Measurements from ENCODE around the gene CACNA1G.

CACNA1G gene

GRCh38 chr17:50538549-50539410, 21.7 kb upstream of the CACNA1G start:
- Histone ChIP-seq H3K23ac (ENCODE audit: low read length) (no peak overlapping the region), H3K79me2 (ENCODE audit: control insufficient read depth, insufficient read depth, low read length) (no peaks in the 10 kb centered on the region), H2BK5ac (ENCODE audit: low read length) (no peak overlapping the region), H2BK120ac (ENCODE audit: low read depth, low read length) (no peak overlapping the region), H3K27me3 (ENCODE audit: insufficient read depth, low read length, poor library complexity) (no peaks in the 10 kb centered on the region), H3K4me2 (ENCODE audit: low read length) (no peak overlapping the region), H3K4me1 (ENCODE audit: control insufficient read depth, low read depth, low read length) (peaks cover 3% of the 10 kb centered on the region), H3K27ac (ENCODE audit: low read depth, low read length) (no peak overlapping the region), H3K4ac (ENCODE audit: low read depth, low read length) (no peak overlapping the region), H2BK15ac (replicated peaks; ENCODE audit: low read depth) (no peak overlapping the region), H2AK5ac (ENCODE audit: low read length) (no peak overlapping the region), H3K36me3 (ENCODE audit: control insufficient read depth, insufficient read depth, low read length) (no peaks in the 10 kb centered on the region), H3K56ac (ENCODE audit: low read length) (no peak overlapping the region), H3K79me1 (ENCODE audit: low read length) (no peaks in the 10 kb centered on the region), H3K4me3 (ENCODE audit: low read length) (no peak overlapping the region), H4K8ac (ENCODE audit: low read depth, low read length) (no peak overlapping the region), H3K18ac (ENCODE audit: low read length) (no peak overlapping the region), H4K5ac (ENCODE audit: low read length) (no peak overlapping the region), H3K9ac (ENCODE audit: low read length) (no peak overlapping the region)
- DNase-seq, result no peak
- no CpG with 5 or more reads among the region's 20 CpGs for WGBS (ENCODE audit: extremely low coverage, insufficient coverage, low lambda C conversion rate)

GRCh38 chr17:50539762-50540559, 20.6 kb upstream of the CACNA1G start:
- Histone ChIP-seq H2BK5ac (ENCODE audit: low read length) (no peak overlapping the region), H3K56ac (ENCODE audit: low read length) (no peak overlapping the region), H3K4me1 (ENCODE audit: control insufficient read depth, low read depth, low read length) (peaks cover 3% of the 10 kb centered on the region), H3K27ac (ENCODE audit: low read depth, low read length) (no peak overlapping the region), H3K79me1 (ENCODE audit: low read length) (no peaks in the 10 kb centered on the region), H3K79me2 (ENCODE audit: control insufficient read depth, insufficient read depth, low read length) (no peaks in the 10 kb centered on the region), H3K9ac (ENCODE audit: low read length) (no peak overlapping the region), H2BK15ac (replicated peaks; ENCODE audit: low read depth) (no peak overlapping the region), H3K4me2 (ENCODE audit: low read length) (no peak overlapping the region), H3K27me3 (ENCODE audit: insufficient read depth, low read length, poor library complexity) (no peaks in the 10 kb centered on the region), H3K36me3 (ENCODE audit: control insufficient read depth, insufficient read depth, low read length) (no peaks in the 10 kb centered on the region), H3K23ac (ENCODE audit: low read length) (no peak overlapping the region), H3K4ac (ENCODE audit: low read depth, low read length) (no peak overlapping the region), H3K4me3 (ENCODE audit: low read length) (no peak overlapping the region), H4K5ac (ENCODE audit: low read length) (no peak overlapping the region), H3K18ac (ENCODE audit: low read length) (no peak overlapping the region), H2BK120ac (ENCODE audit: low read depth, low read length) (no peak overlapping the region), H4K8ac (ENCODE audit: low read depth, low read length) (no peak overlapping the region), H2AK5ac (ENCODE audit: low read length) (no peak overlapping the region)
- no CpG with 5 or more reads among the region's 15 CpGs for WGBS (ENCODE audit: extremely low coverage, insufficient coverage, low lambda C conversion rate)
- DNase-seq, result no peak

GRCh38 chr17:50540560-50541401, 19.7 kb upstream of the CACNA1G start:
- Histone ChIP-seq H3K18ac (ENCODE audit: low read length) (no peak overlapping the region), H4K5ac (ENCODE audit: low read length) (no peak overlapping the region), H3K4ac (ENCODE audit: low read depth, low read length) (no peak overlapping the region), H3K27me3 (ENCODE audit: insufficient read depth, low read length, poor library complexity) (no peaks in the 10 kb centered on the region), H3K79me1 (ENCODE audit: low read length) (no peaks in the 10 kb centered on the region), H4K8ac (ENCODE audit: low read depth, low read length) (no peak overlapping the region), H3K27ac (ENCODE audit: low read depth, low read length) (no peak overlapping the region), H2BK15ac (replicated peaks; ENCODE audit: low read depth) (no peak overlapping the region), H3K9ac (ENCODE audit: low read length) (no peak overlapping the region), H3K56ac (ENCODE audit: low read length) (no peak overlapping the region), H3K36me3 (ENCODE audit: control insufficient read depth, insufficient read depth, low read length) (no peaks in the 10 kb centered on the region), H3K4me3 (ENCODE audit: low read length) (no peak overlapping the region), H3K79me2 (ENCODE audit: control insufficient read depth, insufficient read depth, low read length) (no peaks in the 10 kb centered on the region), H3K23ac (ENCODE audit: low read length) (no peak overlapping the region), H2BK5ac (ENCODE audit: low read length) (no peak overlapping the region), H3K4me1 (ENCODE audit: control insufficient read depth, low read depth, low read length) (peaks cover 3% of the 10 kb centered on the region), H2AK5ac (ENCODE audit: low read length) (no peak overlapping the region), H3K4me2 (ENCODE audit: low read length) (no peak overlapping the region), H2BK120ac (ENCODE audit: low read depth, low read length) (no peak overlapping the region)
- no CpG with 5 or more reads among the region's 11 CpGs for WGBS (ENCODE audit: extremely low coverage, insufficient coverage, low lambda C conversion rate)
- DNase-seq, result no peak

DNA sequence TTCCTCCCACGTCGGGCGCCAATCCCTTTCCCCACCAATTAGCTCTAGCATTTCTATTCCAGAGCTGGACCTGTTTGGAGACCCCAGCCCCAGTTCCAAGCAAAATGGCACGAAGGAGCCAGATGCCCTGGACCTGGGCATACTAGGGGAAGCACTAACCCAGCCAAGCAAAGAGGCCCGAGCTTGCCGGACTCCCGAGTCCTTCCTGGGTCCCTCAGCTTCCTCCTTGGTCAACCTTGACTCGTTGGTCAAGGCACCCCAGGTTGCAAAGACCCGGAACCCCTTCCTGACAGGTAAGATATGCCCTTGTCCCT, 19.2 kb upstream of the CACNA1G start:
- peak overlapping the region; percentile 72 for H3K4me2 ChIP-seq (ENCODE audit: low read length)
- no peak overlapping the region for H3K27ac ChIP-seq (ENCODE audit: low read depth, low read length)
- no peak overlapping the region for H4K8ac ChIP-seq (ENCODE audit: low read depth, low read length)

GRCh38 chr17:50541716-50542688, 18.5 kb upstream of the CACNA1G start:
- peak overlapping the region; percentile 90 for H3K56ac ChIP-seq (ENCODE audit: low read length)
- no CpG with 5 or more reads among the region's 82 CpGs for WGBS (ENCODE audit: extremely low coverage, insufficient coverage, low lambda C conversion rate)
- no peaks in the 10 kb centered on the region for H3K79me2 ChIP-seq (ENCODE audit: control insufficient read depth, insufficient read depth, low read length)
- peak overlapping the region; percentile 82 for H3K9ac ChIP-seq (ENCODE audit: low read length)
- no peak overlapping the region for H3K27ac ChIP-seq (ENCODE audit: low read depth, low read length)
- H3K4me1 ChIP-seq (ENCODE audit: control insufficient read depth, low read depth, low read length), result peaks cover 3% of the 10 kb centered on the region
- no peak overlapping the region for H3K4ac ChIP-seq (ENCODE audit: low read depth, low read length)
- H3K4me3 ChIP-seq (ENCODE audit: low read length), result peak overlapping the region; percentile 48
- H3K4me2 ChIP-seq (ENCODE audit: low read length), result peak overlapping the region; percentile 72
- H4K5ac ChIP-seq (ENCODE audit: low read length), result no peak overlapping the region
- no peaks in the 10 kb centered on the region for H3K27me3 ChIP-seq (ENCODE audit: insufficient read depth, low read length, poor library complexity)
- no peak overlapping the region for H2BK5ac ChIP-seq (ENCODE audit: low read length)
- no peak overlapping the region for H2AK5ac ChIP-seq (ENCODE audit: low read length)
- H2BK15ac ChIP-seq (replicated peaks; ENCODE audit: low read depth), result no peak overlapping the region
- peak; percentile 86 for DNase-seq
- H3K36me3 ChIP-seq (ENCODE audit: control insufficient read depth, insufficient read depth, low read length), result no peaks in the 10 kb centered on the region
- no peaks in the 10 kb centered on the region for H3K79me1 ChIP-seq (ENCODE audit: low read length)
- peak overlapping the region; percentile 84 for H3K23ac ChIP-seq (ENCODE audit: low read length)
- no peak overlapping the region for H2BK120ac ChIP-seq (ENCODE audit: low read depth, low read length)
- peak overlapping the region; percentile 25 for H3K18ac ChIP-seq (ENCODE audit: low read length)
- H4K8ac ChIP-seq (ENCODE audit: low read depth, low read length), result no peak overlapping the region

More for the DNA sequence above, 19.2 kb upstream of the CACNA1G start:
- no peaks in the 10 kb centered on the region for H3K79me1 ChIP-seq (ENCODE audit: low read length)
- no peaks in the 10 kb centered on the region for H3K79me2 ChIP-seq (ENCODE audit: control insufficient read depth, insufficient read depth, low read length)
- H3K4me1 ChIP-seq (ENCODE audit: control insufficient read depth, low read depth, low read length), result peaks cover 3% of the 10 kb centered on the region
- no peak overlapping the region for H2AK5ac ChIP-seq (ENCODE audit: low read length)
- H3K4me3 ChIP-seq (ENCODE audit: low read length), result no peak overlapping the region
- peak overlapping the region; percentile 25 for H3K18ac ChIP-seq (ENCODE audit: low read length)
- no peak overlapping the region for H4K5ac ChIP-seq (ENCODE audit: low read length)
- H3K23ac ChIP-seq (ENCODE audit: low read length), result no peak overlapping the region
- DNase-seq, result no peak
- no peak overlapping the region for H2BK5ac ChIP-seq (ENCODE audit: low read length)
- H3K36me3 ChIP-seq (ENCODE audit: control insufficient read depth, insufficient read depth, low read length), result no peaks in the 10 kb centered on the region
- H3K27me3 ChIP-seq (ENCODE audit: insufficient read depth, low read length, poor library complexity), result no peaks in the 10 kb centered on the region
- no peak overlapping the region for H2BK15ac ChIP-seq (replicated peaks; ENCODE audit: low read depth)
- H2BK120ac ChIP-seq (ENCODE audit: low read depth, low read length), result no peak overlapping the region
- no CpG with 5 or more reads among the region's 9 CpGs for WGBS (ENCODE audit: extremely low coverage, insufficient coverage, low lambda C conversion rate)
- H3K4ac ChIP-seq (ENCODE audit: low read depth, low read length), result no peak overlapping the region
- peak overlapping the region; percentile 80 for H3K9ac ChIP-seq (ENCODE audit: low read length)
- peak overlapping the region; percentile 89 for H3K56ac ChIP-seq (ENCODE audit: low read length)

All from mesendoderm (in vitro differentiated cells).